GM12891 (cell line): ENCODE data around the gene ARMH3.
A peak's percentile ranks its signal among the peaks of the same experiment; 100 is the strongest.

ENCODE experiments used
- DNase-seq: peaks from one replicate; pipeline ENCODE4 v3.0.0; 2011; ENCODE audit warnings: low spot score; ENCODE audit not compliant: insufficient read length
- FAIRE-seq: peaks from 2 replicates; lab custom pipeline; 2011; peaks lifted over from hg19 to GRCh38; lab: Jason Lieb, UNC
- PAX5 ChIP-seq: IDR thresholded peaks from 2 replicates; pipeline ENCODE4 v1.6.1; 2011; ENCODE audit warnings: low read length, moderate library complexity, mild to moderate bottlenecking; ENCODE audit not compliant: insufficient read depth, severe bottlenecking
- POLR2A ChIP-seq: IDR thresholded peaks from 2 replicates; pipeline ENCODE4 v1.6.1; 2011; ENCODE audit warnings: low read depth, low read length, control low read depth
- POLR2AphosphoS5 ChIP-seq: IDR thresholded peaks from 2 replicates; pipeline ENCODE4 v1.6.1; 2011; ENCODE audit warnings: low read depth, low read length, control low read depth
- POU2F2 ChIP-seq: IDR thresholded peaks from 2 replicates; pipeline ENCODE4 v1.6.1; 2011; ENCODE audit warnings: low read depth, mild to moderate bottlenecking, control low read depth, low read length, moderate library complexity
- SPI1 ChIP-seq: IDR thresholded peaks from 2 replicates; pipeline ENCODE4 v1.6.1; 2011; ENCODE audit warnings: low read depth, low read length, control low read depth
- TAF1 ChIP-seq: IDR thresholded peaks from 2 replicates; pipeline ENCODE4 v1.6.1; 2011; ENCODE audit warnings: low read depth, low read length, control low read depth

The ARMH3 gene

DNA sequence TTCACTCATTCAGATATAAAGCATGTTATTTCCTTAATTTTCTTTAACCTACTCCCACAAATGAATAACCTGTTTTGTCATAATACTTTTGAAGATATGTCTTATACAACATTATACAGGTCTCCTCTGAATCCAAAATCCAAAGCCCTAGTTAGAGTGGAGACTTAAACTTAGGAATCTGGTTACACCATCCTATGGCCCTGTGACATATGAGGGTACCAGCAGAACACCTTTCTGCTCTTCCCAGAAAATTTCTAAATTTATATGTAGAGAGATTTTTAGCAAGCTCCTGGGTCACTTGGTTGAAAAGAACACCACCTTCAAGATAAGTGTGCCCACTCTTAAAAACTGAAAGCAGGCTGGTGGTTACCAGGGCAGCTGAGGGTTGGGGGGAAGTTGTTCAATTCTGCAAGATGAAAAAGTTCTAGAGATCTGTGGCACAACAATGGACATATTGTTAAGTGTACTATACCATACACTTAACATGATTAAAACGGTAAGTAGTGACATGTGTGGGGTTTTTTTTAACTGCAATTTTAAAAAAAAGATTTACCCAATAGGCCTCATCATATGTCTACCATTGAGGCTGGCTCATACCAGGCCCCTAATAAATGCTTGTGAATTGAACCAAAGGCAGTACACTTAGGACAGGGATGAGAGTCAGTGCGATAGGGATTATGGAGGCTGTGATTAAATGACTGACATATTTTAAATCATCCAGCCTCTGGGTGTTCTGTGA is 174.8 kb downstream of the ARMH3 start:
- no peak for DNase-seq
- TF ChIP-seq SPI1 = no peak
- no peak for FAIRE-seq

DNA sequence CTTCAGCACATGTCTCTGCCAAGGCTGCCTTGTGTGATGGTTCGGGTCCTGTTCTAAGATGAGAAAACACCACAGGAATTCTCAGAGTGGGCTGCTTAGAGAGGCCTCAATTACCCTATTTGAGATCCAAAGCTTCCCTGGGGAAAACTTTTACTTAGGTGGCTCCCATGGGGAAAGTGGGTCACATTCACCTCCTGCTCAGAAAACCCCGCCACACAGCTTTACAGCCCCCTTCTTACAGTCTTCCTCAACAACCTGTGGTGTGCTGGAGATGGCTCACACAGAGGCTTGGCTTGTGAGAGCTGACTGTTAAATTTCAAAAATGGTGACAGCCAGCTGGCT is 175.8 kb downstream of the ARMH3 start:
- TF ChIP-seq POLR2AphosphoS5 = no peak
- TF ChIP-seq SPI1 = no peak
- no peak for TF ChIP-seq POU2F2
- no peak for TF ChIP-seq PAX5
- no peak for TF ChIP-seq POLR2A
- TF ChIP-seq TAF1 = no peak
- DNase-seq = no peak
- no peak for FAIRE-seq

DNA sequence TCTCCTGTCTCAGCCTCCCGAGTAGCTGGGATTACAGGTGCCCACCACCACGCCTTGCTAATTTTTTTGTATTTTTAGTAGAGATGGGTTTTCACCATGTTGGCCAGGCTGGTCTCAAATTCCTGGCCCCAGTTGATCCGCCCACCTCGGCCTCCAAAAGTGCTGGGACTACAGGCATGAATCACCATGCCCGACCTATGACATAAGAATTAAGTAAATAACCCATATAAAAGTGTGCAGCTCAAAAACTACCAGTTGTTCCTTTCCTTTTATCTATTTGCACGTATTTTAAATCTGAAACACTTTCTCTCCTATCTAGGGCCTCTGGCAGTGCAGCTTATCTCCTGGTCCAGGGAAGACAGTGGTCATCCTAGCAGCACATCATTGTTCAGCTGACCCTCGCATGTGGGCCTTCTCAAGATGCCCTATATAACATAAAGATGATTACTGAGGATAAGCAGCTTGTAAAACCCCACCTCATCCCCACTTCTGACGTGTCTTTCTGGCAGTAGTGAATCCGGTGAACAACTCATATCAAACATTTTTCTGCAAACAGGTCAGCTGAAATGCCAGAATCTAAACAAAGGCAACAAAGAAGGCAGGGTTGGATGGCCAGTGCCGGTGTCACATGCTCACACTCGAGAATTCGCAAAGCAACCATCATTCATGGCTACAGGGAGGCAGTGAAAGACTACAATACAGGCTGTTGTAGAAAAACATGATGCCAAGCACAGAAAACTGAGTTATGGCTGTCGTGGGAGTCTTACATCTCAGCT is 176.3 kb downstream of the ARMH3 start:
- no peak for FAIRE-seq
- TF ChIP-seq PAX5 (no peak), POU2F2 (no peak), SPI1 (no peak), POLR2AphosphoS5 (no peak), TAF1 (no peak), POLR2A (no peak)
- DNase-seq = no peak

DNA sequence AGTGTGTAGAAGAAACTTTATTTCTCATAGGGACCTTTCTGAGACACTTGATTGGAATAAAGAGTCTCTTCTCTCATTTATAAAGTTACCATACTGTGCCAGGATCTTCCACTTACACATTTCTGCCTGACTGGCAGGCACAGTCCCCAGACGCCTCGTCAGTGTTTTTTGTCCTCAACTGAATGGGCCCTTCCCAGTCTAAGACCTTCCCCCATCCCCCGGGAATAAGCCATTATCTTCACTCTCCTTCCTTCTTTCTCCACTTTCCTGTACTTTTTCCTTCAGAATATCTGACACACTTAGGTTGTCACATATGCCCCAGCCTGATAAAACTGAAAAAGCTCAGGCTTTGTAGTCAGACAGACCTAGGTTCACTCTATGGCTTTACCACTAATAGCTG is 177.1 kb downstream of the ARMH3 start:
- FAIRE-seq = no peak
- no peak for DNase-seq
- TF ChIP-seq SPI1 = no peak

DNA sequence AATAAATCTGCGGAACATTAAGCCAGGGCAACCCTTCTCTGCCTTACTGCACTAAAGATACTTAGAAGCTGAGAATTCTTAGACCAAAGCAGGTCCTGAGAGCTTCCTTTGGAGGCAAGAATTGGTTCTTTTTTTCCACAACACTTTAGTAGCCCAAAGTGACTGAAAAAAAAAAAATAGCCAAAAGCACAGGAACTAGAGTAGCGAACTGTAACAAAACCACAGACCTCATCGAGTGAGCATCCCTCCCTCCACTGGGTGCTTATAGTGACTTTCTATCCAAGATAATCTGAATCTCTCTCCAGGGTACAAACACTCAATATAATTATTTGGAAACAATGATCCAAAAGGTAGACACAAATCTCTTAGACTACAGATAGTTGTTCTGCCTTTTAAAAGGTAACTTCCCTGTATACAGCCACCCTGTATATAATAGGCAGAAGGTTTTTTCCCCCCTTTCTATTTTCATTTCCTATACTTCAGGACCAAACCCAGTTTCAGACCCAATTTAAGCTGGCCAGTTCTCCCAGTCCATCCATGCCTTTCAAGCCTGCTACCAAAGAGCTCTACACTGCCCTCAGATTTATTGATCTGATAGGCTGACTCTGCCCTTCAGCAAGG is 180.8 kb downstream of the ARMH3 start:
- no peak for TF ChIP-seq POLR2AphosphoS5
- no peak for TF ChIP-seq POU2F2
- TF ChIP-seq TAF1 = no peak
- TF ChIP-seq SPI1 = no peak
- TF ChIP-seq POLR2A = no peak
- TF ChIP-seq PAX5 = no peak
- DNase-seq = no peak
- peak; percentile 67 for FAIRE-seq

DNA sequence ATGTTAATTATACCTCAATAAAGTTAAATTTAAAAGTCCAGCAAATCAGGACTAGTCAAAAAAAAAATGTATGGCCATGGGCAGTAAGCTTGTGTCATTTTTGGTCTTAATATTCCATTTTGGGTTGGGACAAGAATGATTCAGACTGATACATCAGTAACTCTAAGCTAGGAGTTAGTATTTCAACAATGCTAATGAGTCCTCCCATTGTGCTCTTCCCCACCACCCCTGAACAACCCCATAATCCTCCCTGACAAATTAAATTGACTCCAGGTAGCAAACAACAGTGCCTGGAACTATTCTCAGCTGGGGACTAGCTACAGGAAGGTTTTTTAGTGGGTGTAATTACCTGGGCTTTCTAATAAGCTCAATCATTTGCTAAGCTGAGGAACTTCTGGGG is 181.7 kb downstream of the ARMH3 start:
- FAIRE-seq = no peak
- DNase-seq = no peak
- TF ChIP-seq PAX5 (no peak), POLR2AphosphoS5 (no peak), POLR2A (no peak), TAF1 (no peak), SPI1 (no peak), POU2F2 (no peak)

DNA sequence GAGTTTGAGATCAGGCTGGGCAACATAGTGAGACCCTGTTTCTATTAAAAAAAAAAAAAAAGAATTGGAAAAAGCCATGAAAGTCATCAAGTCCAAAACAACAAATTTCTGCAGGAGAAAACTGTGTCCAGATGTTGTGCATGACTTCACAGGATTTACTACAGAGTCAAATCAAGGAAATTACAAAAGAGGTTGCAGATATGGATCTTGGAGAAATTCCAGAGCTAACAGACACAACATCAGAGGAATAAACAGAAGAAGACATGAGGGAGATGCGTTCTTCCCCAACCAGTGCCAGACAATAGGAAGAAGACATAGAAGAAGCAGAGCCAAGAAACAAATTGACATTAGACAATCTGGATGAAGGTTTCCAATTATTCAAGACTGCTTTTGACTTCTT is 188.0 kb downstream of the ARMH3 start:
- FAIRE-seq (peak; percentile 28), DNase-seq (no peak)
- no peak for TF ChIP-seq PAX5
- no peak for TF ChIP-seq POU2F2
- no peak for TF ChIP-seq POLR2A
- no peak for TF ChIP-seq SPI1

DNA sequence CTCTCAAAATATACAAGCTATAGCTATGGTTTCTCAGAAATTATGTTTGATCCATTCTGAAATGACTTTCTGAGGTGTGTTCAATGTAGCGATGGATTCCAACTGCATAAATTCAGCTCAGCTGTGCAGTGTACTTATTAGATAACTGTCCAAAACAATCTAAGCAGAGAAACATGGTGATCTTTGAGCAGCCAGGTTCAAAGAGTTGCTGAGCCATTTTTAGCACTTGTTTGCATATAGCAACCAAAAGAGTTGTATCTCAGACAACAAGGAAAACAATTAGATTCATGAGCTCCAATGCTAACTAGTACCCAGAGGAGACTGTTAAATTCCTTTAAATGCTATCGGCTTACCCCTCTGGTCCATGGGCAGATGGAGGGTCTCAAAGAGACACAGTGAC is 196.4 kb downstream of the ARMH3 start:
- TF ChIP-seq POLR2A (no peak), POU2F2 (no peak), POLR2AphosphoS5 (no peak), TAF1 (no peak), SPI1 (no peak), PAX5 (no peak)
- DNase-seq = no peak
- FAIRE-seq = no peak

DNA sequence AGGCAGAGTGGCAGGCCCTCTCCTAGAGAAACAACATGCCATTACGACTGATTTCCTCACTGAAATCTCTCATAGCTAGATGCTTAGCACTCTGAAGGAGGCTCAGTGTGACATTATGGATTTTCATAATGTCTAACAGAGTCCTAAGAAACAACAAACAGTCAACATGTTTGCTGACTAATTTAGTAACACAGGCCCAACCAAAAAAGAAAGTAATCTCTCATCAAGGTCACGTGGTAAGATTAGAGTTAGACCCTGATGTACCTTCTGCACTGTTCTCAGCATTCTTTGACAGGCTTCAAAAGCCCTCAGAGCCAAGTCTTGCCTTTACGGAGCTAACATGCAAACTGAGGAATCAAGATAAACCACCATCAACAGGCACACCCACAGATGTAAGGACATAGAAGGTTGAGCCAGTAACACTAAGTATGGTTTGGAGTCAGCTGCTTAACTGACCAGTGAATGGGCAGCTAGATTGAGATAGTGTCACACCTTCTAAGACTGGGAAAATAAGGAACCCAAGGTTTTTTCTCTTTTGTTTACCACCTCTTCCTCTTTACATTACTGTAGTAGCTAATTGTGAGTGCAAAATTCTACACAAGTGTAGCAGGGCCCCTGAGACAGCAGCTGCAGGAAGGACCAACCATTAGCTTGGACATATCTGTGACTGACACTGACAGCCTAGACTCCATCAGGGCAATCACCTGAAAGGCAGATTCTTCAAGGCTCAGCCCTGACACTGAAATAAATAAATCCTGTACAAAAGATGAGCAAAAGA is 197.1 kb downstream of the ARMH3 start:
- TF ChIP-seq SPI1 = 0 out of 2 replicates have a peak, but pooled peaks have one; percentile 28
- no peak for TF ChIP-seq POU2F2
- TF ChIP-seq POLR2A = no peak
- no peak for TF ChIP-seq PAX5
- TF ChIP-seq TAF1 = no peak
- no peak for TF ChIP-seq POLR2AphosphoS5
- FAIRE-seq (peak; percentile 97), DNase-seq (no peak)
